Duodenal mucosa (tissue), 2 donors: Measurements from ENCODE around the gene HELZ.
"Not testable (repeated sequence)": the region's sequence is repeated elsewhere in the genome, so short reads cannot be mapped to it uniquely, and the experiment has no call there.

Experiments
- H3K27ac ChIP-seq: one replicate; pipeline ENCODE4 v1.7.0; 2013; ENCODE audit warnings: low read depth, low read length
- H3K27me3 ChIP-seq, 2 donors: one replicate each; pipeline ENCODE4 v1.7.0; 2013; ENCODE audit warnings: low read length in 2 of 2, control low read depth in 1 of 2; ENCODE audit not compliant: insufficient read depth in 2 of 2, control insufficient read depth in 1 of 2
- H3K36me3 ChIP-seq, 2 donors: one replicate each; pipeline ENCODE4 v1.7.0; 2013; ENCODE audit warnings: low read length in 2 of 2, control low read depth in 1 of 2; ENCODE audit not compliant: insufficient read depth in 2 of 2, control insufficient read depth in 1 of 2
- H3K4me1 ChIP-seq, 2 donors: one replicate each; pipeline ENCODE4 v1.7.0; 2013; ENCODE audit warnings: low read length in 2 of 2, control low read depth in 1 of 2; ENCODE audit not compliant: insufficient read depth in 2 of 2, control insufficient read depth in 1 of 2
- H3K4me3 ChIP-seq, 2 donors: one replicate each; pipeline ENCODE4 v1.7.0; 2013; ENCODE audit warnings: low read length in 2 of 2, low read depth in 1 of 2
- H3K9ac ChIP-seq, 2 donors: one replicate each; pipeline ENCODE4 v1.7.0; 2013; ENCODE audit warnings: low read length in 2 of 2, low read depth in 1 of 2
- H3K9me3 ChIP-seq, 2 donors: one replicate each; pipeline ENCODE4 v1.7.0; 2013; ENCODE audit warnings: low read length in 2 of 2, control low read depth in 1 of 2; ENCODE audit not compliant: control insufficient read depth in 1 of 2

The HELZ gene

GRCh38 chr17:67198131-67198530 lies 46.9 kb downstream of the HELZ start:
- H3K9me3 ChIP-seq, result no peaks in the 10 kb centered on the region
- peaks cover 19 to 55% of the 10 kb centered on the region in 2 donors for H3K36me3 ChIP-seq
- no peak overlapping the region for H3K9ac ChIP-seq
- H3K27ac ChIP-seq, result no peak overlapping the region
- H3K4me1 ChIP-seq, result no peaks in the 10 kb centered on the region
- no peak overlapping the region for H3K4me3 ChIP-seq
- H3K27me3 ChIP-seq, result no peaks in the 10 kb centered on the region

GRCh38 chr17:67197023-67197422 lies 48.0 kb downstream of the HELZ start:
- not testable (repeated sequence) for H3K27ac ChIP-seq, H3K27me3 ChIP-seq, H3K4me3 ChIP-seq, H3K4me1 ChIP-seq, H3K9ac ChIP-seq, H3K9me3 ChIP-seq
- H3K36me3 ChIP-seq, result peaks cover 19 to 50% of the 10 kb centered on the region in 2 donors

GRCh38 chr17:67196422-67196821 lies 48.6 kb downstream of the HELZ start:
- Histone ChIP-seq H3K4me1 (no peaks in the 10 kb centered on the region), H3K4me3 (no peak overlapping the region), H3K27me3 (no peaks in the 10 kb centered on the region), H3K9me3 (no peaks in the 10 kb centered on the region), H3K36me3 (peaks cover 19 to 49% of the 10 kb centered on the region in 2 donors), H3K9ac (no peak overlapping the region), H3K27ac (no peak overlapping the region)

GRCh38 chr17:67194134-67194533 lies 50.9 kb downstream of the HELZ start:
- Histone ChIP-seq H3K9ac (no peak overlapping the region), H3K9me3 (no peaks in the 10 kb centered on the region), H3K27ac (no peak overlapping the region), H3K4me1 (no peaks in the 10 kb centered on the region), H3K4me3 (no peak overlapping the region), H3K27me3 (no peaks in the 10 kb centered on the region), H3K36me3 (peaks cover 7 to 32% of the 10 kb centered on the region in 2 donors)

- no peak overlapping the region for H3K27ac ChIP-seq
- no peaks in the 10 kb centered on the region for H3K9me3 ChIP-seq
- peaks cover 5 to 15% of the 10 kb centered on the region in 2 donors for H3K36me3 ChIP-seq
- no peak overlapping the region for H3K4me3 ChIP-seq
- H3K27me3 ChIP-seq, result no peaks in the 10 kb centered on the region
- H3K9ac ChIP-seq, result no peak overlapping the region
- H3K4me1 ChIP-seq, result no peaks in the 10 kb centered on the region
Observed at GRCh38 chr17:67187927-67188326, 57.1 kb downstream of the HELZ start.

- H3K36me3 ChIP-seq, result peaks cover 5 to 15% of the 10 kb centered on the region in 2 donors
- H3K9ac ChIP-seq, result no peak overlapping the region
- no peaks in the 10 kb centered on the region for H3K4me1 ChIP-seq
- no peak overlapping the region for H3K4me3 ChIP-seq
- H3K27ac ChIP-seq, result no peak overlapping the region
- no peaks in the 10 kb centered on the region for H3K27me3 ChIP-seq
- no peaks in the 10 kb centered on the region for H3K9me3 ChIP-seq
Observed at GRCh38 chr17:67186782-67187181, 58.2 kb downstream of the HELZ start.

- Histone ChIP-seq H3K4me3 (no peak overlapping the region), H3K36me3 (peaks cover 5 to 12% of the 10 kb centered on the region in 2 donors), H3K9me3 (no peaks in the 10 kb centered on the region), H3K9ac (no peak overlapping the region), H3K27ac (no peak overlapping the region), H3K4me1 (no peaks in the 10 kb centered on the region), H3K27me3 (no peaks in the 10 kb centered on the region)
Observed at GRCh38 chr17:67183531-67183930, 61.5 kb downstream of the HELZ start.

GRCh38 chr17:67181825-67182224 lies 63.2 kb downstream of the HELZ start:
- H3K27me3 ChIP-seq, result no peaks in the 10 kb centered on the region
- peaks cover 0 to 9% of the 10 kb centered on the region in 2 donors for H3K36me3 ChIP-seq
- H3K9me3 ChIP-seq, result no peaks in the 10 kb centered on the region
- H3K27ac ChIP-seq, result no peak overlapping the region
- no peak overlapping the region for H3K9ac ChIP-seq
- no peak overlapping the region for H3K4me3 ChIP-seq
- H3K4me1 ChIP-seq, result no peaks in the 10 kb centered on the region

GRCh38 chr17:67180275-67180674 lies 64.7 kb downstream of the HELZ start:
- H3K9me3 ChIP-seq, result no peaks in the 10 kb centered on the region
- no peak overlapping the region for H3K27ac ChIP-seq
- no peaks in the 10 kb centered on the region for H3K27me3 ChIP-seq
- no peak overlapping the region for H3K9ac ChIP-seq
- peaks cover 0 to 12% of the 10 kb centered on the region in 2 donors for H3K36me3 ChIP-seq
- no peaks in the 10 kb centered on the region for H3K4me1 ChIP-seq
- no peak overlapping the region for H3K4me3 ChIP-seq

GRCh38 chr17:67178555-67178954 lies 66.4 kb downstream of the HELZ start:
- Histone ChIP-seq H3K4me1 (no peaks in the 10 kb centered on the region), H3K9me3 (no peaks in the 10 kb centered on the region), H3K36me3 (peaks cover 0 to 14% of the 10 kb centered on the region in 2 donors), H3K4me3 (no peak overlapping the region), H3K27ac (no peak overlapping the region), H3K9ac (no peak overlapping the region), H3K27me3 (no peaks in the 10 kb centered on the region)

- H3K9me3 ChIP-seq, result no peaks in the 10 kb centered on the region
- H3K36me3 ChIP-seq, result peaks cover 0 to 15% of the 10 kb centered on the region in 2 donors
- no peak overlapping the region for H3K9ac ChIP-seq
- H3K27ac ChIP-seq, result no peak overlapping the region
- no peak overlapping the region for H3K4me3 ChIP-seq
- H3K4me1 ChIP-seq, result no peaks in the 10 kb centered on the region
- H3K27me3 ChIP-seq, result no peaks in the 10 kb centered on the region
Observed at GRCh38 chr17:67177732-67178131, 67.3 kb downstream of the HELZ start.
